ENCODE data around the gene ACKR3. TPM values are rescaled to one million over a fixed set of nuclear protein-coding genes. Genes with fewer than 3 reads are reported as not detected.

Gene ACKR3
- total RNA-seq, 4 donors from 2014 or later, result 7.1 to 55.0 (median 15.2) TPM

DNA sequence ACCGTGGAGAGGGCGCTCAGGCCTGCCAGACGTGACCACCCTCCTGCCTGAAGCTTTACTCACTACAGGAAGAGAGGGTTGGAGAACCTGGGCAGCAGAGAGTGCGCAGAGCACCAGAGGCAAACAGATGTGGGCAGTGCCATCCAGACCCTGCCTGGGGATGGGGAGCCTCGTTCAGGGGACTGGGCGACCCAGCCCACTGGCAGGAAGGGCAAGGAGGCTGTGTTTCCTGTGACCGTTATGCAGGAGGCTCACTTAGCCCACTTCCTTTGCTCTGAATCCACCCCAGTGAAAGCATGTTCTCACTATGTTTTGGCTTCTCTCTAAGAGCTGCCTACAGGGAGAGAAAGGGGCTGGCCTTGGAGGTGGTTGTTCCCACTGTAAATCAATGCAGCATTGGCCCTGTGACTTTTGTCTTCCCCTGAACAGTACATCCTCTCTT, 23.0 kb upstream of the ACKR3 start:
- no peak for ATAC-seq
- H3K36me3 ChIP-seq, result no peaks in the 10 kb centered on the region
- no peaks in the 10 kb centered on the region for H3K4me1 ChIP-seq
- in situ Hi-C loops (cut with MboI; ENCODE audit: low sequenced_read_pairs in 4 of 4) (no loop called here), intact Hi-C loops (cut with DNase I; ENCODE audit: low total_unique reads) (no loop called here)
- no peaks in the 10 kb centered on the region for H3K27me3 ChIP-seq
- no peaks in the 10 kb centered on the region for H3K9me3 ChIP-seq
- H3K27ac ChIP-seq, result no peak overlapping the region
- TF ChIP-seq POLR2A (IDR thresholded peaks at IDR 0.05), result no peak
- TF ChIP-seq, protein P1, sequence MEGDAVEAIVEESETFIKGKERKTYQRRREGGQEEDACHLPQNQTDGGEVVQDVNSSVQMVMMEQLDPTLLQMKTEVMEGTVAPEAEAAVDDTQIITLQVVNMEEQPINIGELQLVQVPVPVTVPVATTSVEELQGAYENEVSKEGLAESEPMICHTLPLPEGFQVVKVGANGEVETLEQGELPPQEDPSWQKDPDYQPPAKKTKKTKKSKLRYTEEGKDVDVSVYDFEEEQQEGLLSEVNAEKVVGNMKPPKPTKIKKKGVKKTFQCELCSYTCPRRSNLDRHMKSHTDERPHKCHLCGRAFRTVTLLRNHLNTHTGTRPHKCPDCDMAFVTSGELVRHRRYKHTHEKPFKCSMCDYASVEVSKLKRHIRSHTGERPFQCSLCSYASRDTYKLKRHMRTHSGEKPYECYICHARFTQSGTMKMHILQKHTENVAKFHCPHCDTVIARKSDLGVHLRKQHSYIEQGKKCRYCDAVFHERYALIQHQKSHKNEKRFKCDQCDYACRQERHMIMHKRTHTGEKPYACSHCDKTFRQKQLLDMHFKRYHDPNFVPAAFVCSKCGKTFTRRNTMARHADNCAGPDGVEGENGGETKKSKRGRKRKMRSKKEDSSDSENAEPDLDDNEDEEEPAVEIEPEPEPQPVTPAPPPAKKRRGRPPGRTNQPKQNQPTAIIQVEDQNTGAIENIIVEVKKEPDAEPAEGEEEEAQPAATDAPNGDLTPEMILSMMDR (IDR thresholded peaks at IDR 0.05 in 4 of 5, conservative IDR thresholded peaks at IDR 0.05 in 1 of 5), result no peak
- H3K4me3 ChIP-seq, result no peak overlapping the region
- DNase-seq, result no peak

DNA sequence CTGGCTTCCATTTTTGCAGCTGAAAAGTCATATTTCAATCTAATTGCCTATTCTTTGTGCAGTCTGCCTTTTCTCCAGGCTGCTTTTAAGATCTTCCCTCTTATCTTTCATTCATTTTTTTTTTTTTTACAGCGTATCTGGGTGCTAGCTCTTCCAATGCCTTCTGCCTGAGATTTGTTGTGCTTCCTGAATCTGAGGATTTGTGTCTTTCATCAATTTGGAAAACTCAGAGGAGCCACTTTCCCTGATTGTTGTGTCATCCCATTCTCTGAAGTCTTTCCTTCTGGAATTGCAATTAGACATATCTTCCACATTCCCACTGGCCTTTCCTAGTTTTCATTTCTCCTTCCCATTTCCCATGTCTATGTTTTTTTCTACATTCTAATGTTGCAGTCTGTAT, 21.9 kb upstream of the ACKR3 start:
- TF ChIP-seq POLR2A (IDR thresholded peaks at IDR 0.05), result no peak
- TF ChIP-seq, protein P1 (IDR thresholded peaks at IDR 0.05 in 4 of 5, conservative IDR thresholded peaks at IDR 0.05 in 1 of 5), result no peak
- in situ Hi-C loops (cut with MboI; ENCODE audit: low sequenced_read_pairs in 4 of 4), result no loop called here
- Histone ChIP-seq H3K27ac (no peak overlapping the region), H3K4me1 (no peaks in the 10 kb centered on the region), H3K27me3 (no peaks in the 10 kb centered on the region), H3K36me3 (no peaks in the 10 kb centered on the region), H3K4me3 (no peak overlapping the region), H3K9me3 (no peaks in the 10 kb centered on the region)
- intact Hi-C loops (cut with DNase I; ENCODE audit: low total_unique reads), result no loop called here
- DNase-seq (no peak), ATAC-seq (no peak)

DNA sequence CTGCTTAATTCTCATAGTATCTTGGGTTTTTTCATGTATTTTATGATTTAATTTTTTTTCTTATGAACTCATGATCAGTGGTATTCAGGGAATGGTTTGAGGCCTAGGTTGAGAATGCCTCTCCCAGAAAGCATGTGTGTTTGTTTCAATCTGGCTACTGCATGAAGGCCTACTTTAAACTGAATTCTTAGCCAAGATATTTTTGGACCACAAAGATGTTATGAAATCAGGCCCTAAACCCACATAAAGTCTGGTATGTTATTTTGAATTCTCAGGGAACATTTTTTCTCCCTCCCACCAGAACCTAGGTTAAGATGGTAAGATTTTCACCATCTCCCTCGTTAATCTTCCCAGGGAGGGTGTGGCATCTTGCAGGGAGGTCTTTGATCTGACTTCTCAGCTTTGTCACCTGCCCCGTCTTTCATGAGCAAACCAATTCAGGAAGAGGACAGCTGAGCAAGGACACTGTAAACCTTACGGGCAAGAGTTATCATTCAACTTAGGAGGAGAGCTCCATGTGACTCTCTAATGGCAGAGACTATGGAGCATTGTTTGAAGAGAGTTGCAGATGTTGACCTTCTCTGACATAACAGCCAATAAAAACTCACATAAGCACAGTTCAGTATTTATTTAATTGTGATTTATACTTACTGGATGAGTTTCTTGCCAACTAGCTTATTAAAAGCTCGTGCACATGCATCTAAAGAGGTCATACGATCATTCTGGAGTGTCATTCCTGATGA, 21.3 kb upstream of the ACKR3 start:
- no peak for TF ChIP-seq POLR2A (IDR thresholded peaks at IDR 0.05)
- TF ChIP-seq, protein P1 (IDR thresholded peaks at IDR 0.05 in 4 of 5, conservative IDR thresholded peaks at IDR 0.05 in 1 of 5), result no peak
- H3K4me1 ChIP-seq, result no peaks in the 10 kb centered on the region
- no peaks in the 10 kb centered on the region for H3K27me3 ChIP-seq
- ATAC-seq (no peak), DNase-seq (no peak)
- no peak overlapping the region for H3K27ac ChIP-seq
- H3K36me3 ChIP-seq, result no peaks in the 10 kb centered on the region
- intact Hi-C loops (cut with DNase I; ENCODE audit: low total_unique reads) (no loop called here), in situ Hi-C loops (cut with MboI; ENCODE audit: low sequenced_read_pairs in 4 of 4) (no loop called here)
- no peaks in the 10 kb centered on the region for H3K9me3 ChIP-seq
- no peak overlapping the region for H3K4me3 ChIP-seq

DNA sequence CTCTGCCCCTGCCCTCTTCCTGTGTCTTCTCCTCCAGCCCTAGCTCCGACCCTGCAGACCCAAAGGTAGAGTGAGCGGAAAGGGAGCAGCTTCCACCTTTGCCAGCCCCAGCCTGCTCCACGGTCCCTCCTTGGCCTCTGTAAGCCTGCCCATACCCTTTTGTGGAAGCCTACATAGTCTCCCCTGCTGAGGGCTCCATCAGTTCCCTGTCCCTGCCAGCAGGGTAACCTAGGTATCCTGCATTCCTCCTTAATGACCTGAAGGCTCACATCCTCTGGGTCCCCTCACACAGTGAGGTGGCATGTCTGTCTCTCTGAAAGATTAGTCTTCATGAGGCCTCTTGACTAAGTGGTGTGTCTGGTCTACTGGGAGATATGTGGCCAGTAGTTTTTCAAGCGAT, 20.5 kb upstream of the ACKR3 start:
- ATAC-seq (no peak), DNase-seq (no peak)
- in situ Hi-C loops (cut with MboI; ENCODE audit: low sequenced_read_pairs in 4 of 4) (no loop called here), intact Hi-C loops (cut with DNase I; ENCODE audit: low total_unique reads) (no loop called here)
- H3K4me1 ChIP-seq, result no peaks in the 10 kb centered on the region
- H3K4me3 ChIP-seq, result no peak overlapping the region
- no peaks in the 10 kb centered on the region for H3K27me3 ChIP-seq
- H3K9me3 ChIP-seq, result no peaks in the 10 kb centered on the region
- H3K27ac ChIP-seq, result no peak overlapping the region
- TF ChIP-seq, protein P1 (IDR thresholded peaks at IDR 0.05 in 4 of 5, conservative IDR thresholded peaks at IDR 0.05 in 1 of 5), result no peak
- no peak for TF ChIP-seq POLR2A (IDR thresholded peaks at IDR 0.05)
- H3K36me3 ChIP-seq, result no peaks in the 10 kb centered on the region

DNA sequence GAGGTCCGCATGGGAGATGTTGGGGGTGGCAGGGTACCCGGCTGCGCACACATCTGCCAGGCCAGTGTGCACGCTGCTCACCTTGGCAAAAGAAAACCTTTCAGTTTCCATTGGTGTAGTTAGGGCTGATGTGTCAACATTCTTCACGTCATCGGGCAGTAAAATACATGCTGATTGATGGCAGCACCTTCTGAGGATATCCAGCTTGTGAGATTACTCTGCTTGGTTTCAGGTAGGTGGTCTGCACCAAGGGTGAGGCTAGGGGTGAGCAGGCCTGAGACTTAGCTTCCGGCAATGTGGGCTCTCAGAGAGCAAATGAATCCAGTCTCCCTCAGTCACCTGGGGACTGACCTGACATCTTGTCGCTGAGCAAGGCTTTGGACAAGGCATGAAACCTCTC, 19.3 kb upstream of the ACKR3 start:
- H3K27me3 ChIP-seq, result no peaks in the 10 kb centered on the region
- no peaks in the 10 kb centered on the region for H3K36me3 ChIP-seq
- H3K9me3 ChIP-seq, result no peaks in the 10 kb centered on the region
- H3K27ac ChIP-seq, result no peak overlapping the region
- in situ Hi-C loops (cut with MboI; ENCODE audit: low sequenced_read_pairs in 4 of 4), result no loop called here
- DNase-seq (no peak), ATAC-seq (no peak)
- no peaks in the 10 kb centered on the region for H3K4me1 ChIP-seq
- intact Hi-C loops (cut with DNase I; ENCODE audit: low total_unique reads), result no loop called here
- H3K4me3 ChIP-seq, result no peak overlapping the region
- TF ChIP-seq POLR2A (IDR thresholded peaks at IDR 0.05), result no peak

Data from gastrocnemius medialis (tissue), 4 donors.